Esophagus muscularis mucosa (tissue), 4 donors: ENCODE measurements around the gene MPP4. TPM values are rescaled to one million over a fixed set of nuclear protein-coding genes. Genes with fewer than 3 reads are reported as not detected.

Source experiments
- DNase-seq: peaks from one replicate; pipeline ENCODE4 v3.0.0-alpha.2; 2017; ENCODE audit errors: extremely low spot score
- H3K27ac ChIP-seq, 4 donors: fragments of 200-600 bp; sonication (generic); replicated peaks in 1 of 4; 1 replicate in 3 of 4; 2 replicates in 1 of 4; pipeline ENCODE4 v1.5.1; 2016 to 2019; ENCODE audit warnings: mild to moderate bottlenecking in 1 of 4
- H3K27me3 ChIP-seq, 4 donors: fragments of 200-600 bp; sonication (generic); one replicate each; pipeline versions ENCODE4 v1.5.1 to v1.6.0; 2016 to 2019
- H3K36me3 ChIP-seq, 4 donors: fragments of 200-600 bp; sonication (generic); one replicate each; pipeline ENCODE4 v1.5.1; 2016 to 2019
- H3K4me1 ChIP-seq, 4 donors: fragments of 200-600 bp; sonication (generic); one replicate each; pipeline ENCODE4 v1.5.1; 2016 to 2019
- H3K4me3 ChIP-seq, 4 donors: fragments of 200-600 bp; sonication (generic); 1 replicate in 2 of 4; 2 replicates in 2 of 4; pipeline ENCODE4 v1.5.1; 2016 to 2019; ENCODE audit warnings: mild to moderate bottlenecking in 4 of 4, moderate library complexity in 1 of 4
- H3K9me3 ChIP-seq, 4 donors: fragments of 200-600 bp; sonication (generic); 1 replicate in 3 of 4; 2 replicates in 1 of 4; pipeline ENCODE4 v1.5.1; 2016 to 2019
- EP300 ChIP-seq: sonication (generic); formaldehyde crosslinking; IDR thresholded peaks from one replicate; pipeline ENCODE4 v1.6.1; 2017; ENCODE audit warnings: antibody characterized with exemption
- POLR2A ChIP-seq: fragments of 450-650 bp; IDR thresholded peaks from one replicate; pipeline ENCODE4 v1.6.1; 2017; ENCODE audit warnings: antibody characterized with exemption, moderate library complexity, mild to moderate bottlenecking, low read depth
- POLR2AphosphoS5 ChIP-seq, 2 donors: sonication (generic); formaldehyde crosslinking; IDR thresholded peaks; one replicate each; pipeline ENCODE4 v1.6.1; 2017; ENCODE audit warnings: antibody characterized with exemption in 2 of 2
- WGBS: methylation state at CpG from one replicate; pipeline ENCODE4 v1.1.5; 2018; 5-methylcytosine and 5-hydroxymethylcytosine counted together
- intact Hi-C: fragments of 100-400 bp; cut with DNase I; formaldehyde crosslinking; loops from one replicate; pipeline ENCODE4 v1.15.1; 2023
- small RNA-seq, 3 donors: library from RNA; depleted of rRNA; stranded (forward); fragments of <200 nt; gene quantifications; one replicate each; pipeline ENCODE3, GENCODE V24; 2016
- total RNA-seq, 4 donors: library from RNA; depleted of rRNA; stranded (reverse); fragments of >200 nt; gene quantifications; one replicate each; pipeline versions ENCODE4 v1.1.0 to v1.2.1, GENCODE V29; 2016
- TF ChIP-seq, protein P1 (sequence below), 3 experiments: fragments of 200-600 bp in 2 of 3; fragments of 450-650 bp in 1 of 3; sonication (generic) in 2 of 3; IDR thresholded peaks; one replicate each; pipeline ENCODE4 v1.5.1; 2017 to 2019; ENCODE audit warnings: antibody characterized with exemption in 3 of 3, mild to moderate bottlenecking in 2 of 3, moderate library complexity in 1 of 3

Gene MPP4
- total RNA-seq, 4 donors from 2014 or later = 0.23 TPM; not detected in 3

DNA sequence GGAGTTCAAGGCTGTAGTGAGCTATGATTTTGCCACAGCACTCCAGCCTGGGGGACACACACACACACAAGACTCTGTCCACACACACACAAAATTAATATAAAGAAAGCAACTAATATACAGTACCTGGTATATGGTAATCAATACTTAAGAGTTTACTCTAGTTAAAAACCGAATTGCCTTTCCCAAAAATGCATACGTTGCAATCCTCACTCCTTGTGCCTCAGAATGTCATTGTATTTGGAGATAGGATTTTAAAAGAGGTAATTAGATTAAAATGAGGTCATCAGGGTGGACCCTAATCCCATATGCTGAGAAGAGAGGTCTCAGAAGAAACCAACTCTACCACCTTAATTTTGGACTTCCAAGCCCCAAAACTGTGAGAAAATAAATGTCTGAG lies 90.9 kb downstream of the MPP4 start:
- Histone ChIP-seq H3K4me3 (no peak overlapping the region), H3K27ac (no peak overlapping the region), H3K36me3 (no peaks in the 10 kb centered on the region), H3K9me3 (peaks cover 0 to 3% (median 0%) of the 10 kb centered on the region in 4 donors), H3K4me1 (no peaks in the 10 kb centered on the region), H3K27me3 (no peaks in the 10 kb centered on the region)
- TF ChIP-seq POLR2AphosphoS5 (IDR thresholded peaks at IDR 0.05) = no peak
- TF ChIP-seq POLR2A = no peak
- TF ChIP-seq EP300 = no peak
- TF ChIP-seq, protein P1, sequence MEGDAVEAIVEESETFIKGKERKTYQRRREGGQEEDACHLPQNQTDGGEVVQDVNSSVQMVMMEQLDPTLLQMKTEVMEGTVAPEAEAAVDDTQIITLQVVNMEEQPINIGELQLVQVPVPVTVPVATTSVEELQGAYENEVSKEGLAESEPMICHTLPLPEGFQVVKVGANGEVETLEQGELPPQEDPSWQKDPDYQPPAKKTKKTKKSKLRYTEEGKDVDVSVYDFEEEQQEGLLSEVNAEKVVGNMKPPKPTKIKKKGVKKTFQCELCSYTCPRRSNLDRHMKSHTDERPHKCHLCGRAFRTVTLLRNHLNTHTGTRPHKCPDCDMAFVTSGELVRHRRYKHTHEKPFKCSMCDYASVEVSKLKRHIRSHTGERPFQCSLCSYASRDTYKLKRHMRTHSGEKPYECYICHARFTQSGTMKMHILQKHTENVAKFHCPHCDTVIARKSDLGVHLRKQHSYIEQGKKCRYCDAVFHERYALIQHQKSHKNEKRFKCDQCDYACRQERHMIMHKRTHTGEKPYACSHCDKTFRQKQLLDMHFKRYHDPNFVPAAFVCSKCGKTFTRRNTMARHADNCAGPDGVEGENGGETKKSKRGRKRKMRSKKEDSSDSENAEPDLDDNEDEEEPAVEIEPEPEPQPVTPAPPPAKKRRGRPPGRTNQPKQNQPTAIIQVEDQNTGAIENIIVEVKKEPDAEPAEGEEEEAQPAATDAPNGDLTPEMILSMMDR (IDR thresholded peaks at IDR 0.05) = no peak
- no peak for DNase-seq
- intact Hi-C loops = no loop called here
- 90% methylated on average over 2 of the region's 2 CpGs for WGBS

DNA sequence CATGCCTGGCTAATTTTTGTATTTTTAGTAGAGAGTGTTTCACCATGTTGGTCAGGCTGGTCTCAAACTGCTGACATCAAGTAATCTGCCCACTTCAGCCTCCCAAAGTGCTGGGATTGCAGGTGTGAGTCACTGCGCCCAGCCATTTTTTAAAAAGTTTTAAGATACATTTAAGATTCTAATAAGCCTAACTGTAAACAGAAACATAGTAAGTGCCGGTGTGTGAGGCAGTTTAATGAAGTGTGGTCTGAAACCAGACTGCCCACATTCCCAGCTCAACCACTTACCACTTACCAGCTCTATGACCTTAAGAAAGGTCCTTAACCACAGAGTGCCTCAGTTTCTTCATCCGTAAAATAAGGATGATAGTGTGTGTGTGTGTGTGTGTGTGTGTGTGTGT lies 97.5 kb downstream of the MPP4 start:
- TF ChIP-seq, protein P1 (IDR thresholded peaks at IDR 0.05) = no peak
- TF ChIP-seq POLR2A (no peak), POLR2AphosphoS5 (IDR thresholded peaks at IDR 0.05) (no peak), EP300 (no peak)
- Histone ChIP-seq H3K27ac (no peak overlapping the region), H3K4me3 (no peak overlapping the region), H3K9me3 (no peaks in the 10 kb centered on the region), H3K27me3 (no peaks in the 10 kb centered on the region), H3K4me1 (no peaks in the 10 kb centered on the region), H3K36me3 (no peaks in the 10 kb centered on the region)
- DNase-seq = no peak
- intact Hi-C loops = no loop called here
- 90% methylated on average over 3 of the region's 3 CpGs for WGBS

DNA sequence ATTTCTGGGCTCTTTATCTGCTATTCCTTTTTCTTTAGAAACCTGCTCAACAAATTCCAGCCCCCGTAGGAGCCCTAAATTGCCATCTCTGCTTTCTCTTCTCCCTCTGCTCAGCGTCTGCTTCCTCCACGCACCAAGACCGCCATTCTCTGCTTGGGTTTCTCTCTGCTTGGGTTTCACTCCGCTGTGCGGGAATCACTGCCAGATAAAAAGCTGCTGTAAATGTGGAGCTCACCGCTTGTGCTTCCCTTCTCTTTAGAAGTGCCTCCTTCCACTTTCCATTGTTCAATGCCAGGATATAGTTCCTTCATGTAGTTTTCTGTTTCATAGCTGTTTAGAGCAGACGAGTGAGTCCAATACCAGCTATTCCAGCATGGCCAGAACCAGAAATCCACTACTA lies 101.0 kb downstream of the MPP4 start:
- H3K36me3 ChIP-seq = no peaks in the 10 kb centered on the region
- 70% methylated on average over 8 of the region's 8 CpGs for WGBS
- H3K27me3 ChIP-seq = no peaks in the 10 kb centered on the region
- no peak overlapping the region for H3K27ac ChIP-seq
- H3K9me3 ChIP-seq = no peaks in the 10 kb centered on the region
- no peaks in the 10 kb centered on the region for H3K4me1 ChIP-seq
- intact Hi-C loops = no loop called here
- DNase-seq = no peak
- H3K4me3 ChIP-seq = no peak overlapping the region
- TF ChIP-seq EP300 (no peak), POLR2AphosphoS5 (IDR thresholded peaks at IDR 0.05) (no peak), POLR2A (no peak)
- TF ChIP-seq, protein P1 (IDR thresholded peaks at IDR 0.05) = no peak

Small RNA genes within 50 kb of the gene (small RNA-seq; reads per million reads assigned to genes)
- gene RNU6-651P = 0 reads per million in 3 donors

Other genes starting within 250 kb of the MPP4 start
- 100 to 1,000 TPM in 2 of 4 donors, 10 to 100 TPM in 2; 73.1 to 114 (median 91.6) TPM for gene TRAK2, start 247.2 kb downstream of the MPP4 start, total RNA-seq
- 10 to 100 TPM; 13.6 to 15.6 (median 14.1) TPM for gene STRADB, start 246.9 kb downstream of the MPP4 start, total RNA-seq
- gene TMEM237, start 55.1 kb downstream of the MPP4 start, total RNA-seq = 10 to 100 TPM; 14.5 to 17.7 (median 16.4) TPM
- gene ALS2, start 82.3 kb upstream of the MPP4 start, total RNA-seq = 10 to 100 TPM; 12.6 to 22.4 (median 17.0) TPM
- 1 to 10 TPM in 2 of 4 donors, under 1 TPM in 2; 0.83 to 3.9 (median 1.4) TPM for gene CDK15, start 107.9 kb upstream of the MPP4 start, total RNA-seq